RWPE1 (cell line): Measurements from ENCODE around the gene NPY2R.

Experiments
- CTCF ChIA-PET: fragments of 350-600 bp; sonication (Branson Sonifier 250); formaldehyde crosslinking; extraction: SDS; loops from one replicate; lab custom pipeline; 2021; lab: Yijun Ruan, JAX
- POLR2A ChIA-PET: fragments of 400-600 bp; formaldehyde crosslinking; extraction: SDS; loops from one replicate; lab custom pipeline; 2020; ENCODE audit warnings: antibody characterized with exemption; ENCODE audit not compliant: low non-redundant PET; lab: Yijun Ruan, JAX
- DNase-seq: peaks from one replicate; pipeline ENCODE4 v3.0.0; 2012; ENCODE audit warnings: low spot score
- H3K27ac ChIP-seq: fragments of 450-650 bp; 2 replicates; pipeline ENCODE4 v1.5.1; 2017
- TF ChIP-seq, protein P1 (sequence below): fragments of 450-650 bp; conservative IDR thresholded peaks from 2 replicates; pipeline ENCODE4 v1.5.1; 2017; ENCODE audit warnings: low read depth, mild to moderate bottlenecking

Gene NPY2R

DNA sequence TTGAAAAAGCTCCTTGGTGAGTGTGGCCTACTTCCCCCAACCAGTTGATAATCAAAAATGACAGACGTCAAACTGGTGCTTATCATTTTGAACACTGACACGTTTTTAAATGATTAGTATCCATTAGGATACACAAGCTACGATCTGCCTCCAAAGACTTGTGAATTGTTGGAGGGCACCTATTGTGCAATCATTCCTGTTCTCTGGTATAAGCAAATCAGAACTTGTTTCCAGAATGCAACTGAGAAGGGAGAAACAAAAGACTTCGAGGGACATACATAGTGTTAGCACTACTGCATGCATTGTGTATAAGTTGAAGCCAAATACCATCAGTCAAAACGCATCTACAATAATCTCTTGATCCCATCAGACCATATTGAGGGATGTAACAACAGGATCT, 11.6 kb downstream of the NPY2R start:
- TF ChIP-seq, protein P1, sequence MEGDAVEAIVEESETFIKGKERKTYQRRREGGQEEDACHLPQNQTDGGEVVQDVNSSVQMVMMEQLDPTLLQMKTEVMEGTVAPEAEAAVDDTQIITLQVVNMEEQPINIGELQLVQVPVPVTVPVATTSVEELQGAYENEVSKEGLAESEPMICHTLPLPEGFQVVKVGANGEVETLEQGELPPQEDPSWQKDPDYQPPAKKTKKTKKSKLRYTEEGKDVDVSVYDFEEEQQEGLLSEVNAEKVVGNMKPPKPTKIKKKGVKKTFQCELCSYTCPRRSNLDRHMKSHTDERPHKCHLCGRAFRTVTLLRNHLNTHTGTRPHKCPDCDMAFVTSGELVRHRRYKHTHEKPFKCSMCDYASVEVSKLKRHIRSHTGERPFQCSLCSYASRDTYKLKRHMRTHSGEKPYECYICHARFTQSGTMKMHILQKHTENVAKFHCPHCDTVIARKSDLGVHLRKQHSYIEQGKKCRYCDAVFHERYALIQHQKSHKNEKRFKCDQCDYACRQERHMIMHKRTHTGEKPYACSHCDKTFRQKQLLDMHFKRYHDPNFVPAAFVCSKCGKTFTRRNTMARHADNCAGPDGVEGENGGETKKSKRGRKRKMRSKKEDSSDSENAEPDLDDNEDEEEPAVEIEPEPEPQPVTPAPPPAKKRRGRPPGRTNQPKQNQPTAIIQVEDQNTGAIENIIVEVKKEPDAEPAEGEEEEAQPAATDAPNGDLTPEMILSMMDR: no peak
- no peak overlapping the region for H3K27ac ChIP-seq
- CTCF ChIA-PET: no interaction called here
- DNase-seq: no peak
- POLR2A ChIA-PET: no interaction called here

DNA sequence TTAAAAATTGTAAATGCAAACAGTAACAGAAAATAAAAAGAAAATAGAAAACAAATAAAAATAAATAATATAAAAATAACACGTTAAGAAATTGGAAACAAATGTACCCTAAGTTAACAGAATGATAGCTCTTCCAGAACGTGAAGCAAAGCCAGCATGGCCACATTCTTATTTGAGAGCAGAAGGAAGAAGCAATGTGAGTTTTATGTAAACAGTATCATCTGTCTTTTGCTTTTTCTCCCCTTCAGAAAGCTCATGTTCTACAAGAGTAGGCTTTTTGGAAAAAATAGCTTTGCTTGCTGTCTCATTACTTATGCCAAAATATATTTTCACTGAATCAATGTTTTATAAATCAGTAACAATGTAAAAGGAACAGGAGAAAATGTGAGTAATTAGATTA, 18.7 kb downstream of the NPY2R start:
- POLR2A ChIA-PET: no interaction called here
- DNase-seq: no peak

DNA sequence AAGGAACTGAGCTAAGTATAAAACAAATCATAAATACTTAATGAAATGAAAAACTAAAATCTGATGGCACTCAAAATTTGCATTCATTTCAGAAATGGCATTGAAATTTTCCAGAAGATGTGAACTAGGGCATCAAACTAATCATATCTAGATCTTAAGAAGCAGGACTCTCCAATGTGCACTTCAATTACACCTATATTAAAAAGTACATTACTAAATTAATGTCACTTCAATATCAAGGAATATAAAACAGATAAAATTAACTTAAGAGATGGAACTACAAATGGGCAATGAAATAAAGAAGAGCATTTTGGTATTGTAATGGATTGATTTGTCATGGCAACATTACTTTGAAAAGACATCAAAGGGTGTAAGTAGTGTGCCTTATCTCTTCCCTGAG, 20.3 kb downstream of the NPY2R start:
- ChIA-PET POLR2A (no interaction called here), CTCF (no interaction called here)
- H3K27ac ChIP-seq: no peak overlapping the region
- TF ChIP-seq, protein P1: no peak
- DNase-seq: no peak

More for the DNA sequence above, 18.7 kb downstream of the NPY2R start:
- no peak overlapping the region for H3K27ac ChIP-seq
- CTCF ChIA-PET: no interaction called here
- TF ChIP-seq, protein P1: no peak

DNA sequence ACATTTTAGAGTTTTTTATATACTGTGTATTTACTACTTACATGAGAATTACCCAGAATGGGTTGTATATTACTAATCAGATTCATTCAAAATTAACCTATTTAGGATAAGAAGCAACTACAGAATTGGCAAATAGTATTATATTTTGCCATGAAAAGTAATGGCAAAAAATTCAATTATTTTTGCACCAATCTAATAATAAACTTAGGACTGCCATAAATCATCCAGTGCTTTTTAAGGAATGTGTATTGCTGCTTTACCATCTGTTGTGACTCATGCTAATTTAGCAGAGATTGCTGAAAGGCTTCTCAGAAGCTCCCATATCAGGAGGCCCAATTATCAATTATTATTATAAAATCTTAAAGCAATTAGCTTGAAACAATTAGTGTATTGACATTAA, 24.0 kb downstream of the NPY2R start:
- no peak overlapping the region for H3K27ac ChIP-seq
- CTCF ChIA-PET: no interaction called here
- no peak for DNase-seq
- POLR2A ChIA-PET: no interaction called here
- TF ChIP-seq, protein P1: no peak

DNA sequence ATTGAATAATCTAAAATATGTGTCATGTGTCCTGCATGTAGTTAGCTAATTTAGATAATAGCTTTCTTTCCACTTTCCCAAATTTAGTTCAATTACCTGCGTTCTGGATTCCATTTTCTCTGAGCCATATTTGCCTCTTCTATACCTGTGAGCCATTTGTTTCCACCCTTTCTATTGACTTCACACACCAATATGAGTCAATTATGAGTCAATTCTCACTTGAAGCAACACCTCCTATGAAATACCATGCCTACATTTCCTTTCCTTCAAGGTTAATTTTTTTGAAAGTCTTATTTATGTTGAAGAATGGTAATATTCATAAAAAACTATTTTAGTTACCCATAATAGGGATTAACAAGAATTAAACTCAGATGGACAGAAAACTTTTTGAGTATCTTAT, 25.8 kb downstream of the NPY2R start:
- CTCF ChIA-PET: no interaction called here
- TF ChIP-seq, protein P1: no peak
- peak; percentile 28 for DNase-seq
- no peak overlapping the region for H3K27ac ChIP-seq
- POLR2A ChIA-PET: no interaction called here

DNA sequence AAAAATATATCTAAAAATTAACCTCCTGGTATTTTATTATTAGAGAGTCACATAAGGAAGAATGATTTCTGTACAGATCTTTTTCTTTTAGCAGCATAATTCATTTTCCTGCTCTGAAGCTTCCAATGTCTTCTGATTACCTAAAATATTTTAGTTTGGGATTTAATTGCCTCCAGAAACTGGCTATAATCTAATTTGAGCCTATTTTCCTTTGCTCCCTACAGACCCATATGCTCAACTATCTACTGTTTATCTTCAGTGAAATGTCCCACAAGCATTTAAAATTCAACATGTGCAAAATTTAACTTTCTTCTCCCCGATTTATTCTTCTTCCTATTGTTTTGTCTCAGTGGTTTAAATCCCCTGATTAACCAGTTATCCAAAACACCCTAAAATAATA, 29.1 kb downstream of the NPY2R start:
- DNase-seq: no peak
- no peak overlapping the region for H3K27ac ChIP-seq
- TF ChIP-seq, protein P1: no peak
- POLR2A ChIA-PET: no interaction called here
- CTCF ChIA-PET: interaction anchor here (0.6 kb wide), 1 partner anchor 594 kb away, joined by 3 read pairs; no protein-coding TSS in a partner anchor
